ENCODE measurements around the gene LRRC17.

DNA sequence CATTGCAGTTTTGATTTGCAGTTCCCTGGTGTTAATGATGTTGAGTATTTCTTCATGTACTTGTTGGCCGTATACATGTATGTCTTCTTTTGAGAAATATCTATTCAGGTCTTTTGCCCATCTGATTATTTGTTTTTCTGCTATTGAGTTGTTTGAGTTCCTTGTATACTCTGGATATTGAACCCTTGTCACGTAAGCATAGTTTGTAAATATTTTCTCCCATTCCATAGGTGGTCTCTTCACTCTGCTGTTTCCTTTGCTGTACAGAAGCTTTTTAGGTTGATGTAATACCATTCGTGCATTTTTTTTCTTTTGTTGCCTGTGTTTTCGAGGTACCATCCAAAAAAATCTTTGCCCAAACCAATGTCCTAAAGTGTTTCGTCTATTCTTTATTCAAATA is 43.6 kb upstream of the LRRC17 start:
- TF ChIP-seq, protein P1, sequence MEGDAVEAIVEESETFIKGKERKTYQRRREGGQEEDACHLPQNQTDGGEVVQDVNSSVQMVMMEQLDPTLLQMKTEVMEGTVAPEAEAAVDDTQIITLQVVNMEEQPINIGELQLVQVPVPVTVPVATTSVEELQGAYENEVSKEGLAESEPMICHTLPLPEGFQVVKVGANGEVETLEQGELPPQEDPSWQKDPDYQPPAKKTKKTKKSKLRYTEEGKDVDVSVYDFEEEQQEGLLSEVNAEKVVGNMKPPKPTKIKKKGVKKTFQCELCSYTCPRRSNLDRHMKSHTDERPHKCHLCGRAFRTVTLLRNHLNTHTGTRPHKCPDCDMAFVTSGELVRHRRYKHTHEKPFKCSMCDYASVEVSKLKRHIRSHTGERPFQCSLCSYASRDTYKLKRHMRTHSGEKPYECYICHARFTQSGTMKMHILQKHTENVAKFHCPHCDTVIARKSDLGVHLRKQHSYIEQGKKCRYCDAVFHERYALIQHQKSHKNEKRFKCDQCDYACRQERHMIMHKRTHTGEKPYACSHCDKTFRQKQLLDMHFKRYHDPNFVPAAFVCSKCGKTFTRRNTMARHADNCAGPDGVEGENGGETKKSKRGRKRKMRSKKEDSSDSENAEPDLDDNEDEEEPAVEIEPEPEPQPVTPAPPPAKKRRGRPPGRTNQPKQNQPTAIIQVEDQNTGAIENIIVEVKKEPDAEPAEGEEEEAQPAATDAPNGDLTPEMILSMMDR (IDR thresholded peaks at IDR 0.05): no peak
- no peak for TF ChIP-seq POLR2AphosphoS5 (IDR thresholded peaks at IDR 0.05; ENCODE audit: low read depth, low read length)
- TF ChIP-seq, protein P2, sequence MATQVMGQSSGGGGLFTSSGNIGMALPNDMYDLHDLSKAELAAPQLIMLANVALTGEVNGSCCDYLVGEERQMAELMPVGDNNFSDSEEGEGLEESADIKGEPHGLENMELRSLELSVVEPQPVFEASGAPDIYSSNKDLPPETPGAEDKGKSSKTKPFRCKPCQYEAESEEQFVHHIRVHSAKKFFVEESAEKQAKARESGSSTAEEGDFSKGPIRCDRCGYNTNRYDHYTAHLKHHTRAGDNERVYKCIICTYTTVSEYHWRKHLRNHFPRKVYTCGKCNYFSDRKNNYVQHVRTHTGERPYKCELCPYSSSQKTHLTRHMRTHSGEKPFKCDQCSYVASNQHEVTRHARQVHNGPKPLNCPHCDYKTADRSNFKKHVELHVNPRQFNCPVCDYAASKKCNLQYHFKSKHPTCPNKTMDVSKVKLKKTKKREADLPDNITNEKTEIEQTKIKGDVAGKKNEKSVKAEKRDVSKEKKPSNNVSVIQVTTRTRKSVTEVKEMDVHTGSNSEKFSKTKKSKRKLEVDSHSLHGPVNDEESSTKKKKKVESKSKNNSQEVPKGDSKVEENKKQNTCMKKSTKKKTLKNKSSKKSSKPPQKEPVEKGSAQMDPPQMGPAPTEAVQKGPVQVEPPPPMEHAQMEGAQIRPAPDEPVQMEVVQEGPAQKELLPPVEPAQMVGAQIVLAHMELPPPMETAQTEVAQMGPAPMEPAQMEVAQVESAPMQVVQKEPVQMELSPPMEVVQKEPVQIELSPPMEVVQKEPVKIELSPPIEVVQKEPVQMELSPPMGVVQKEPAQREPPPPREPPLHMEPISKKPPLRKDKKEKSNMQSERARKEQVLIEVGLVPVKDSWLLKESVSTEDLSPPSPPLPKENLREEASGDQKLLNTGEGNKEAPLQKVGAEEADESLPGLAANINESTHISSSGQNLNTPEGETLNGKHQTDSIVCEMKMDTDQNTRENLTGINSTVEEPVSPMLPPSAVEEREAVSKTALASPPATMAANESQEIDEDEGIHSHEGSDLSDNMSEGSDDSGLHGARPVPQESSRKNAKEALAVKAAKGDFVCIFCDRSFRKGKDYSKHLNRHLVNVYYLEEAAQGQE (IDR thresholded peaks at IDR 0.05; ENCODE audit: insufficient read depth in 1 of 2, low read depth in 2 of 2, low read length in 1 of 2): no peak
- no peak for TF ChIP-seq SIN3A (IDR thresholded peaks at IDR 0.05; ENCODE audit: borderline replicate concordance, insufficient read depth, low read depth, low read length)
- no peak for TF ChIP-seq TCF7L2 (IDR thresholded peaks at IDR 0.05; ENCODE audit: low read depth, low read length)

All from Panc1 (cell line).